ENCODE results near the gene CPM.
"Not testable (repeated sequence)": the region's sequence is repeated elsewhere in the genome, so short reads cannot be mapped to it uniquely, and the experiment has no call there.

Gene CPM

GRCh38 chr12:68866950-68867349 lies 66.0 kb downstream of the CPM start:
- H3K4me3 ChIP-seq (replicated peaks; ENCODE audit: low read depth, low read length) = no peak overlapping the region
- no peak for DNase-seq (ENCODE audit: low read depth)
- TF ChIP-seq CTCF (IDR thresholded peaks at IDR 0.05; ENCODE audit: low read length, missing control alignments) = no peak

- peak; percentile 23 for DNase-seq (ENCODE audit: low read depth)
- no peak for TF ChIP-seq CTCF (IDR thresholded peaks at IDR 0.05; ENCODE audit: low read length, missing control alignments)
- H3K4me3 ChIP-seq (replicated peaks; ENCODE audit: low read depth, low read length) = no peak overlapping the region
Observed at GRCh38 chr12:68865399-68866164, 67.4 kb downstream of the CPM start.

GRCh38 chr12:68864604-68865003 lies 68.4 kb downstream of the CPM start:
- no peak overlapping the region for H3K4me3 ChIP-seq (replicated peaks; ENCODE audit: low read depth, low read length)
- no peak for DNase-seq (ENCODE audit: low read depth)
- no peak for TF ChIP-seq CTCF (IDR thresholded peaks at IDR 0.05; ENCODE audit: low read length, missing control alignments)

- peak; percentile 73 for DNase-seq (ENCODE audit: low read depth)
- peak; percentile 65 for TF ChIP-seq CTCF (IDR thresholded peaks at IDR 0.05; ENCODE audit: low read length, missing control alignments)
- H3K4me3 ChIP-seq (replicated peaks; ENCODE audit: low read depth, low read length) = not testable (repeated sequence)
Observed at GRCh38 chr12:68863886-68864454, 69.0 kb downstream of the CPM start.

- no peak for DNase-seq (ENCODE audit: low read depth)
- H3K4me3 ChIP-seq (replicated peaks; ENCODE audit: low read depth, low read length) = no peak overlapping the region
- TF ChIP-seq CTCF (IDR thresholded peaks at IDR 0.05; ENCODE audit: low read length, missing control alignments) = no peak
Observed at GRCh38 chr12:68863109-68863770, 69.7 kb downstream of the CPM start.

- no peak overlapping the region for H3K4me3 ChIP-seq (replicated peaks; ENCODE audit: low read depth, low read length)
- DNase-seq (ENCODE audit: low read depth) = no peak
- TF ChIP-seq CTCF (IDR thresholded peaks at IDR 0.05; ENCODE audit: low read length, missing control alignments) = no peak
Observed at GRCh38 chr12:68861890-68862289, 71.1 kb downstream of the CPM start.

Measured in fibroblast of pulmonary artery (primary cell).